Subcutaneous adipose tissue (tissue), 4 donors: Measurements from ENCODE around the gene YEATS2. TPM values are rescaled to one million over a fixed set of nuclear protein-coding genes. Genes with fewer than 3 reads are reported as not detected.

Experiments
- CTCF ChIP-seq: fragments of 450-650 bp; IDR thresholded peaks from one replicate; pipeline ENCODE4 v1.5.1; 2016; ENCODE audit warnings: low read depth, mild to moderate bottlenecking, control low read depth, antibody characterized with exemption, moderate library complexity
- total RNA-seq, 4 donors: library from RNA; depleted of rRNA; stranded (reverse); fragments of >200 nt; gene quantifications; one replicate each; pipeline ENCODE4 v1.1.0, GENCODE V29; 2016

Gene YEATS2
- total RNA-seq, 4 donors from 2014 or later = 15.5 to 31.3 (median 20.4) TPM

GRCh38 chr3:183845090-183845489 is 147.5 kb downstream of the YEATS2 start:
- TF ChIP-seq CTCF = no peak

DNA sequence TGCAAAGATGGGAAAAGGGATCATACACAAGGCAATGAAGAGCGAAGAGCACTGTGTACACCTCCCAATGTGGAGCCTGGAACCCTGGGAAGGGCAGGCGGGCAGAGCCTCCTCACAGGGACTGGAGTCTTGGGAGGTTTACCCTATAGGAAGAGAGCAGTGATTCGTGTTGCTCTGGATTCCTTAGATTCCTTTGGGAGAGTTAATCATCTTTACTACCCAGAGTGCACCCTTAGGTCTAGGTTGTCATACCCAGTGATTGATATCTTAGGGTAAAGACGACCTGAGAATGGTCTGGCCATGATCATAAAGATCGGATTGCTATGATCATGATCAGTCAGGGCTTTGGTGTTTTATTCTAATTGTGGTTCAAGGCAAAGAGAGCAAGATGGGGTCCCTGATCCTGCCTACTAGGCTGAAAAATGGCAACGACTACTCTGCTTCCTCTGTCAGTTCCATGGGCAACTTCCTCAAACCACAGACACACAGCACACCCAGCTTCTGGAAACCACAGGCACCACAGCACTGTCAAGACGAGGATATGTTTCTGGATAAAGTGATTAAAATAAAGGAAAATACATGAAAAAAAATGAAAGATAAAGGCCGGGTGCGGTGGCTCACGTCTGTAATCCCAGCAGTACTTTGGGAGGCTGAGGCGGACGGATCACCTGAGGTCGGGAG is 148.2 kb downstream of the YEATS2 start:
- no peak for TF ChIP-seq CTCF

DNA sequence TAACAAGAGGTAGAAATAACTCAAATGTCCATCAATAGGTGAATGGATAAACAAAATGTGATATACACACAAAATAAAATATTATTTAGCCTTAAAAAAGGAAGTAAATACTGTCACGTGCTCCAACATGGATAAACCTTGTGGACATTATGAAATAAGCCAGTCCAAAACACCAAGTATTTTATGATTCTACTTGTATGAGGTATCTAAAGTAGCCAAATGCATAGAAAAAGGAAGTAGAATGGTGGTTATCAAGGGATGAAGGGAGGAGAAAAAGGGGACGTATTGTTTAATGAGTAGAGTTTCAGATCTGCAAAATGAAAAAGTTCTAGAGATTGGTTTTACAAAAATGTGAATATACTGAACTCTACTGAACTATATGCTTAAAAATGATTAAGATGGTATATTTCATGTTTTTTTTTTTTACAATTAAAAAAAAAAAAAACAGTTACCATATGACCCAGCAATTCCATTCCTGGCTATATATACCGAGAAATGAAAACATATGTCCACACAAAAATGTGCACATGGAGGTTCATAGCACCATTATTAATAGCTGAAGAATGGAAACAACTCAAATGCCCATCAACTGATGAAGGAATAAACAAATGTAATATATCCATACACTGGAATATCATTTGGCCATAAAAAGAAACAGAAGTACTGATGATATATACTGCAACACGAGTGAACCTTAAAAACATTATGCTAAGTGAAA is 156.9 kb downstream of the YEATS2 start:
- no peak for TF ChIP-seq CTCF

GRCh38 chr3:183857863-183858262 is 160.3 kb downstream of the YEATS2 start:
- no peak for TF ChIP-seq CTCF

Other genes starting within 250 kb of the YEATS2 start
- gene KLHL6, start 142.1 kb upstream of the YEATS2 start, total RNA-seq = 10 to 100 TPM in 1 of 4 donors, 1 to 10 TPM in 3; 2.4 to 18.7 (median 3.4) TPM
- gene KLHL24, start 62.2 kb upstream of the YEATS2 start, total RNA-seq = 100 to 1,000 TPM in 3 of 4 donors, 10 to 100 TPM in 1; 68.2 to 159 (median 128) TPM
- 1 to 10 TPM in 2 of 4 donors, under 1 TPM in 1, not detected in 1; 0.38 to 2.0 (median 1.0) TPM for gene MAP6D1, start 127.8 kb downstream of the YEATS2 start, total RNA-seq
- 10 to 100 TPM; 43.4 to 66.4 (median 44.5) TPM for gene PARL, start 187.1 kb downstream of the YEATS2 start, total RNA-seq